Measurements from ENCODE around the gene VWA2.

VWA2 gene

DNA sequence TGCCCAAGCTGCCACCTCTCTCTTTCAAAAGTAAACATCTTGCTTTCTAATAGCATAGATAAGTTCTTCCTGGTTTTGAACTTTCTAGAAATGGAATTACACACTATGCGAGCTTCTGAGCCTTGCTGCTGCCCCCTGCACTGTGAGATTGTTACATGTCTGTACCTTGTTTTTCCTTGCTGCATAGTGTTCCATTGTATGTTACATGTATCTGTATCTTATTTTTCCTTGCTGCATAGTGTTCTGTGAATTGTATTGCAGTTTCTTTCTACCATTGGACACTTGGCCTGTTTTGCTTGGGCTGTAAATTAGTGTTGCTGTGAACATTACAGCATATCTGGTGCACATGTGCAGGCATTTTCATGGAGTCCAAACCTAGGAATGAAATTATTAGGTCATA is 24.0 kb upstream of the VWA2 start:
- Histone ChIP-seq H3K9me3 (ENCODE audit: insufficient read depth, low read depth, low read length) (no peaks in the 10 kb centered on the region), H3K9me2 (replicated peaks; ENCODE audit: low read depth, low read length) (no peaks in the 10 kb centered on the region), H3K36me3 (ENCODE audit: insufficient read depth, low read length) (no peaks in the 10 kb centered on the region), H3K9ac (ENCODE audit: low read depth, low read length, poor library complexity, severe bottlenecking) (no peak overlapping the region), H3K4me1 (ENCODE audit: insufficient read depth, low read length, poor library complexity, severe bottlenecking) (no peaks in the 10 kb centered on the region), H3K4me2 (ENCODE audit: low read depth, low read length, poor library complexity, severe bottlenecking) (no peak overlapping the region), H3K79me2 (ENCODE audit: insufficient read depth, low read length) (no peaks in the 10 kb centered on the region), H3F3A (ENCODE audit: low read depth) (no peaks in the 10 kb centered on the region), H4K20me1 (ENCODE audit: insufficient read depth, low read length, poor library complexity, severe bottlenecking) (no peaks in the 10 kb centered on the region), H3K27me3 (ENCODE audit: insufficient read depth, low read length, poor library complexity, severe bottlenecking) (peaks cover 3% of the 10 kb centered on the region), H3K4me3 (ENCODE audit: low read length, poor library complexity, severe bottlenecking) (no peak overlapping the region), H2AFZ (ENCODE audit: low read length) (no peak overlapping the region)
- TF ChIP-seq CTCF (conservative IDR thresholded peaks at IDR 0.05; ENCODE audit: low read length) = no peak
- no peak for TF ChIP-seq EZH2phosphoT487 (IDR thresholded peaks at IDR 0.05; ENCODE audit: borderline replicate concordance)

- H3K9me2 ChIP-seq (replicated peaks; ENCODE audit: low read depth, low read length) = no peaks in the 10 kb centered on the region
- H2AFZ ChIP-seq (ENCODE audit: low read length) = peak overlapping the region; percentile 3; the same call in 1 of the 2 replicates
- no peaks in the 10 kb centered on the region for H3K36me3 ChIP-seq (ENCODE audit: insufficient read depth, low read length)
- no peaks in the 10 kb centered on the region for H3F3A ChIP-seq (ENCODE audit: low read depth)
- H3K79me2 ChIP-seq (ENCODE audit: insufficient read depth, low read length) = no peaks in the 10 kb centered on the region
- no peaks in the 10 kb centered on the region for H3K27me3 ChIP-seq (ENCODE audit: insufficient read depth, low read length, poor library complexity, severe bottlenecking)
- H3K9me3 ChIP-seq (ENCODE audit: insufficient read depth, low read depth, low read length) = no peaks in the 10 kb centered on the region
- no peak overlapping the region for H3K9ac ChIP-seq (ENCODE audit: low read depth, low read length, poor library complexity, severe bottlenecking)
- H4K20me1 ChIP-seq (ENCODE audit: insufficient read depth, low read length, poor library complexity, severe bottlenecking) = no peaks in the 10 kb centered on the region
- TF ChIP-seq CTCF (conservative IDR thresholded peaks at IDR 0.05; ENCODE audit: low read length) (no peak), EZH2phosphoT487 (IDR thresholded peaks at IDR 0.05; ENCODE audit: borderline replicate concordance) (no peak)
- no peak overlapping the region for H3K4me3 ChIP-seq (ENCODE audit: low read length, poor library complexity, severe bottlenecking)
- H3K4me1 ChIP-seq (ENCODE audit: insufficient read depth, low read length, poor library complexity, severe bottlenecking) = no peaks in the 10 kb centered on the region
- H3K4me2 ChIP-seq (ENCODE audit: low read depth, low read length, poor library complexity, severe bottlenecking) = no peak overlapping the region
Observed at GRCh38 chr10:114220281-114220680, 18.8 kb upstream of the VWA2 start.

- Histone ChIP-seq H3K4me3 (ENCODE audit: low read length, poor library complexity, severe bottlenecking) (no peak overlapping the region), H3K4me2 (ENCODE audit: low read depth, low read length, poor library complexity, severe bottlenecking) (no peak overlapping the region), H2AFZ (ENCODE audit: low read length) (no peak overlapping the region), H3K36me3 (ENCODE audit: insufficient read depth, low read length) (no peaks in the 10 kb centered on the region), H3K9me3 (ENCODE audit: insufficient read depth, low read depth, low read length) (no peaks in the 10 kb centered on the region), H3K4me1 (ENCODE audit: insufficient read depth, low read length, poor library complexity, severe bottlenecking) (no peaks in the 10 kb centered on the region), H3K9ac (ENCODE audit: low read depth, low read length, poor library complexity, severe bottlenecking) (no peak overlapping the region), H3F3A (ENCODE audit: low read depth) (no peaks in the 10 kb centered on the region), H3K79me2 (ENCODE audit: insufficient read depth, low read length) (no peaks in the 10 kb centered on the region), H4K20me1 (ENCODE audit: insufficient read depth, low read length, poor library complexity, severe bottlenecking) (no peaks in the 10 kb centered on the region), H3K9me2 (replicated peaks; ENCODE audit: low read depth, low read length) (no peaks in the 10 kb centered on the region), H3K27me3 (ENCODE audit: insufficient read depth, low read length, poor library complexity, severe bottlenecking) (no peaks in the 10 kb centered on the region)
- TF ChIP-seq EZH2phosphoT487 (IDR thresholded peaks at IDR 0.05; ENCODE audit: borderline replicate concordance) = no peak
- TF ChIP-seq CTCF (conservative IDR thresholded peaks at IDR 0.05; ENCODE audit: low read length) = no peak
Observed at GRCh38 chr10:114221235-114221634, 17.8 kb upstream of the VWA2 start.
